B cell (primary cell): ENCODE measurements around the gene CD79A. TPM values are rescaled to one million over a fixed set of nuclear protein-coding genes. Genes with fewer than 3 reads are reported as not detected.

Experiments
- ATAC-seq: fragments of 200-7000 bp; cut with Tn5 transposase; one replicate; pipeline ENCODE4 v1.10.0; 2021; ENCODE audit warnings: low read depth, mild to moderate bottlenecking, moderate number of reproducible peaks, moderate library complexity
- CTCF ChIA-PET: fragments of 350-600 bp; sonication (Branson Sonifier 250); formaldehyde crosslinking; loops from one replicate; lab custom pipeline; 2021; ENCODE audit warnings: antibody characterized with exemption, inconsistent platforms; lab: Charles Lee
- POLR2A ChIA-PET: fragments of 350-600 bp; sonication (Branson Sonifier 250); formaldehyde crosslinking; loops from one replicate; lab custom pipeline; 2021; ENCODE audit warnings: antibody characterized with exemption; lab: Charles Lee
- DNase-seq: peaks from one replicate; pipeline ENCODE4 v3.0.0; 2013
- H2AFZ ChIP-seq: 2 replicates; pipeline ENCODE4 v1.6.1; 2012; ENCODE audit warnings: mild to moderate bottlenecking, low read depth, low read length; ENCODE audit not compliant: insufficient read depth, poor library complexity, severe bottlenecking
- H3K27ac ChIP-seq, 2 donors: 1 replicate in 1 of 2; 2 replicates in 1 of 2; pipeline ENCODE4 v1.5.1; 2012 to 2013; ENCODE audit warnings: low read length in 2 of 2, mild to moderate bottlenecking in 2 of 2, moderate library complexity in 1 of 2
- H3K27me3 ChIP-seq, 4 experiments: fragments of 200-600 bp in 1 of 4; sonication (generic) in 1 of 4; replicated peaks in 1 of 4; 1 replicate in 2 of 4; 2 replicates in 2 of 4; pipeline versions ENCODE4 v1.6.1 to v1.7.0; 2013 to 2016; ENCODE audit warnings: low read length in 3 of 4, mild to moderate bottlenecking in 2 of 4, mixed read lengths in 1 of 4, moderate library complexity in 1 of 4; ENCODE audit not compliant: insufficient read depth in 4 of 4, control insufficient read depth in 3 of 4; ENCODE audit errors: control extremely low read depth in 1 of 4
- H3K36me3 ChIP-seq, 2 experiments: replicated peaks in 1 of 2; 1 replicate in 1 of 2; 2 replicates in 1 of 2; pipeline versions ENCODE4 v1.6.1 to v1.7.1; 2013; ENCODE audit warnings: low read length in 1 of 2; ENCODE audit not compliant: insufficient read depth in 2 of 2, control insufficient read depth in 1 of 2; ENCODE audit errors: control extremely low read depth in 1 of 2, extremely low read depth in 1 of 2
- H3K4me1 ChIP-seq, 2 donors: fragments of 200-600 bp in 1 of 2; sonication (generic) in 1 of 2; 1 replicate in 1 of 2; 2 replicates in 1 of 2; pipeline versions ENCODE4 v1.5.1 to v1.6.1; 2013 to 2017; ENCODE audit warnings: low read length in 2 of 2; ENCODE audit not compliant: control insufficient read depth in 2 of 2, insufficient read depth in 2 of 2
- H3K4me2 ChIP-seq: replicated peaks from 2 replicates; pipeline ENCODE3; 2012; ENCODE audit warnings: mild to moderate bottlenecking, low read depth, low read length; ENCODE audit not compliant: poor library complexity, severe bottlenecking
- H3K4me3 ChIP-seq, 5 experiments: fragments of 200-600 bp in 1 of 5; sonication (generic) in 1 of 5; 1 replicate in 3 of 5; 2 replicates in 2 of 5; pipeline versions ENCODE4 v1.5.1 to v1.7.0; 2011 to 2016; ENCODE audit warnings: low read length in 4 of 5, mild to moderate bottlenecking in 4 of 5, low read depth in 2 of 5, control low read depth in 1 of 5, moderate library complexity in 1 of 5; ENCODE audit not compliant: insufficient read depth in 1 of 5; ENCODE audit errors: control extremely low read depth in 1 of 5, extremely low read depth in 1 of 5
- H3K79me2 ChIP-seq: fragments of 200-600 bp; sonication (generic); one replicate; pipeline ENCODE4 v1.6.0; 2016; ENCODE audit warnings: low read length; ENCODE audit not compliant: control insufficient read depth, insufficient read depth
- H3K9ac ChIP-seq: fragments of 200-600 bp; sonication (generic); 2 replicates; pipeline ENCODE4 v1.6.1; 2017; ENCODE audit warnings: mild to moderate bottlenecking, low read length, moderate library complexity
- H3K9me3 ChIP-seq, 3 donors: one replicate each; pipeline versions ENCODE4 v1.6.1 to v1.7.1; 2013; ENCODE audit warnings: low read length in 2 of 3; ENCODE audit not compliant: control insufficient read depth in 2 of 3, insufficient read depth in 1 of 3; ENCODE audit errors: control extremely low read depth in 1 of 3
- H4K20me1 ChIP-seq: 2 replicates; pipeline ENCODE4 v1.6.0; 2012; ENCODE audit warnings: mild to moderate bottlenecking, low read length; ENCODE audit not compliant: insufficient read depth, control insufficient read depth, poor library complexity, severe bottlenecking
- H3K27ac Mint-ChIP-seq: one replicate; pipeline ENCODE4 v1.8.0; 2021; ENCODE audit warnings: mixed read lengths
- H3K27me3 Mint-ChIP-seq: one replicate; pipeline ENCODE4 v1.8.0; 2021; ENCODE audit warnings: mixed read lengths
- H3K4me1 Mint-ChIP-seq: one replicate; pipeline ENCODE4 v1.8.0; 2021; ENCODE audit warnings: mixed read lengths
- H3K4me3 Mint-ChIP-seq: one replicate; pipeline ENCODE4 v1.8.0; 2021; ENCODE audit warnings: mixed read lengths
- H3K9me3 Mint-ChIP-seq: one replicate; pipeline ENCODE4 v1.8.0; 2022; ENCODE audit warnings: mixed read lengths; ENCODE audit not compliant: insufficient read depth
- CTCF ChIP-seq: fragments of 200-600 bp; IDR thresholded peaks from one replicate; pipeline ENCODE4 v1.8.0; 2022; ENCODE audit warnings: antibody characterized with exemption, mild to moderate bottlenecking
- EZH2 ChIP-seq: IDR thresholded peaks from 2 replicates; pipeline ENCODE4 v1.6.1; 2012; ENCODE audit warnings: borderline replicate concordance, low read depth, mild to moderate bottlenecking, moderate library complexity, low read length; ENCODE audit not compliant: insufficient read depth, poor library complexity, severe bottlenecking
- WGBS: methylation state at CpG from one replicate; pipeline ENCODE4 v1.1.5; 2013; ENCODE audit warnings: missing lambda C conversion rate; ENCODE audit not compliant: insufficient coverage; 5-methylcytosine and 5-hydroxymethylcytosine counted together
- intact Hi-C: fragments of 100-400 bp; cut with micrococcal nuclease; formaldehyde crosslinking; loops from one replicate; pipeline ENCODE4 v1.10.0; 2022
- polyA plus RNA-seq: library from polyadenylated mRNA; depleted of rRNA; stranded (reverse); fragments of >200 nt; gene quantifications from 2 replicates; pipeline ENCODE4 v1.2.3, GENCODE V29; 2012
- total RNA-seq, 2 donors: library from RNA; stranded (reverse); fragments of 120-200 nt in 1 of 2; gene quantifications; 1 replicate in 1 of 2; 2 replicates in 1 of 2; pipeline versions ENCODE4 v1.2.3 to v1.2.4, GENCODE V29; 2013 to 2022

Gene CD79A
- total and polyA plus RNA-seq, 2 donors (not counting 1 experiment from before 2014, with no cell fraction given): 1,280 to 1,471 TPM

GRCh38 chr19:41886761-41887710, 10.0 kb downstream of the CD79A start:
- TF ChIP-seq EZH2: no peak
- TF ChIP-seq CTCF: no peak
- ATAC-seq (peak; percentile 10), DNase-seq (peak; percentile 74)
- H4K20me1 ChIP-seq: peaks cover 75% of the 10 kb centered on the region
- Mint-ChIP-seq H3K9me3 (no peaks in the 10 kb centered on the region), H3K27ac (peak overlapping the region; percentile 88), H3K27me3 (no peaks in the 10 kb centered on the region), H3K4me3 (peak overlapping the region; percentile 78), H3K4me1 (peaks cover 62% of the 10 kb centered on the region)
- H3K9me3 ChIP-seq: no peaks in the 10 kb centered on the region
- H3K36me3 ChIP-seq: peaks cover 0 to 37% of the 10 kb centered on the region in 2 experiments
- H3K4me1 ChIP-seq: peaks cover 48 to 65% of the 10 kb centered on the region in 2 donors
- H3K4me2 ChIP-seq: peak overlapping the region; percentile 90
- POLR2A ChIA-PET: interaction anchor here (0.9 to 7.7 kb wide), 6 partner anchors 11 to 58 kb away, joined by 3 to 92 read pairs (median 9); partner anchors contain the start of genes CD79A and RPS19
- 8% methylated on average over 10 of the region's 13 CpGs for WGBS
- peak overlapping the region; percentile 79 to 83 for H3K27ac ChIP-seq
- peak overlapping the region; percentile 68 for H3K9ac ChIP-seq
- no peaks in the 10 kb centered on the region for H3K27me3 ChIP-seq
- H3K4me3 ChIP-seq: peak overlapping the region; percentile 45 to 66 (median 46)
- CTCF ChIA-PET: interaction anchor here (1.1 to 7.3 kb wide), 14 partner anchors 13 to 148 kb away, joined by 3 to 180 read pairs (median 8); partner anchors contain the start of genes CD79A and RPS19
- peaks cover 93% of the 10 kb centered on the region for H3K79me2 ChIP-seq
- intact Hi-C loops: loop anchor here (1.0 kb wide), 2 partner anchors 10 to 14 kb away; partner anchors contain the start of gene CD79A
- H2AFZ ChIP-seq: no peak overlapping the region
